ENCODE data around the gene LRRTM2. TPM values are rescaled to one million over a fixed set of nuclear protein-coding genes. Genes with fewer than 3 reads are reported as not detected.

The LRRTM2 gene, protein sequence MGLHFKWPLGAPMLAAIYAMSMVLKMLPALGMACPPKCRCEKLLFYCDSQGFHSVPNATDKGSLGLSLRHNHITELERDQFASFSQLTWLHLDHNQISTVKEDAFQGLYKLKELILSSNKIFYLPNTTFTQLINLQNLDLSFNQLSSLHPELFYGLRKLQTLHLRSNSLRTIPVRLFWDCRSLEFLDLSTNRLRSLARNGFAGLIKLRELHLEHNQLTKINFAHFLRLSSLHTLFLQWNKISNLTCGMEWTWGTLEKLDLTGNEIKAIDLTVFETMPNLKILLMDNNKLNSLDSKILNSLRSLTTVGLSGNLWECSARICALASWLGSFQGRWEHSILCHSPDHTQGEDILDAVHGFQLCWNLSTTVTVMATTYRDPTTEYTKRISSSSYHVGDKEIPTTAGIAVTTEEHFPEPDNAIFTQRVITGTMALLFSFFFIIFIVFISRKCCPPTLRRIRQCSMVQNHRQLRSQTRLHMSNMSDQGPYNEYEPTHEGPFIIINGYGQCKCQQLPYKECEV
- not detected in 5 replicates for total RNA-seq (2022; extraction: Qiagen RNA extraction; ENCODE audit: low read depth)

DNA sequence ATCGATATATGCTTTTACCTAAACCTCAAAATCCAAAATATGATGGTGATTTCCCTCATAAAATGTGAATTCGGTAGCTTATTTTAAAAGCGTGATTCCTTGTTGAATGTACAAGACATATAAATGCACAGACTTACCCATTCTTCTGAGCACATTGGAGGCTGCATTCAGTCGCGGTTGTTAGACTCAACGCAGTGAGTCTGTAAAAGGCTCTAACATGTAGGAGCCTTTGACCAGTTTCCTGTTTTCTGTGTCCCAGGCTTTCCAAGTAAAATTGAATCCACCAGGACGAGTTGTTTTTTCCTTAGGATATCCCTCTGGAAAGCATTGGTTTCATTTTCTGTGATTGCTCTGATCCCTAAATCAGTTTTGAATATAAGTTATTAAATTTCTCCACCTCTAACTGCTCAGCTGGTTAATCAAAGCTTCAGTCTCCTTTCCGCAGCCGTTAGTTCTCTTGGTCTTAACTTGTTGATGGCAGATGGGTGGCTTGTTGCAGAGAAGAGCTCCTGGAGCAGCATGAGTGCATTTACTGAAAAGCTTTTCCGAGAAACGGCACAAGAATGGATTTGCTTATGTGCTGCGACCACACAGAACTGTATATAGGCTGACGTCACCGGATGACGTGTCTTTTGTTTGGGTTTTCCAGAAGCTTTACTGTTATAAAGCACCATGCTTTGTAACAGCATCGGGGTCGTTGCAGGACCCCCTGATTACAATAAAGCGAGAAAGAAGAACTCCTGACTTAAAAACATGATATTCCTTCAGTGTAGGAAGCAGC, at the start of gene LRRTM2:
LRRTM2 (minus strand) TSS at position 565 of the 781 bp plus-strand sequence; CDS start at position 141, 424 bp downstream.

Other genes starting within 250 kb of the LRRTM2 start
- 194 to 229 TPM (median 224 TPM) in 5 replicates for gene CTNNA1, start 121.9 kb downstream of the LRRTM2 start, total RNA-seq (2022; extraction: Qiagen RNA extraction; ENCODE audit: low read depth)

Measured in A549 treated with DMSO at 1 μM for 4 hours (cell line).